Common myeloid progenitor, CD34-positive (primary cell): Measurements from ENCODE around the gene FSIP1.

Experiments used
- CTCF ChIA-PET: fragments of 350-600 bp; sonication (Branson Sonifier 250); formaldehyde crosslinking; loops from one replicate; lab custom pipeline; 2021; ENCODE audit warnings: antibody characterized with exemption; lab: Charles Lee
- POLR2A ChIA-PET: fragments of 350-600 bp; sonication (Branson Sonifier 250); formaldehyde crosslinking; loops from one replicate; lab custom pipeline; 2021; ENCODE audit warnings: antibody characterized with exemption; lab: Charles Lee
- DNase-seq, 3 donors: peaks; one replicate each; pipeline versions ENCODE4 v3.0.0 to v3.0.0-alpha.2; 2013
- H3K27ac ChIP-seq, 2 experiments: 1 replicate in 1 of 2; 2 replicates in 1 of 2; pipeline ENCODE4 v1.7.0; 2013; ENCODE audit warnings: inconsistent platforms in 2 of 2, low read length in 2 of 2, mild to moderate bottlenecking in 2 of 2, low read depth in 1 of 2, moderate library complexity in 1 of 2; ENCODE audit not compliant: severe bottlenecking in 2 of 2, insufficient read depth in 1 of 2, poor library complexity in 1 of 2
- H3K27me3 ChIP-seq, 5 experiments: replicated peaks in 2 of 5; 1 replicate in 3 of 5; 2 replicates in 2 of 5; pipeline versions ENCODE4 v1.6.1 to v1.7.0; 2013; ENCODE audit warnings: low read length in 4 of 5, mild to moderate bottlenecking in 2 of 5, moderate library complexity in 2 of 5, inconsistent platforms in 1 of 5; ENCODE audit not compliant: insufficient read depth in 5 of 5, control insufficient read depth in 4 of 5
- H3K36me3 ChIP-seq, 4 experiments: 1 replicate in 2 of 4; 2 replicates in 2 of 4; pipeline versions ENCODE4 v1.6.1 to v1.7.0; 2013; ENCODE audit warnings: low read length in 3 of 4, control low read depth in 1 of 4, mild to moderate bottlenecking in 1 of 4; ENCODE audit not compliant: control insufficient read depth in 4 of 4, insufficient read depth in 4 of 4
- H3K4me1 ChIP-seq, 4 experiments: 1 replicate in 3 of 4; 2 replicates in 1 of 4; pipeline versions ENCODE4 v1.6.1 to v1.7.1; 2013; ENCODE audit warnings: low read length in 3 of 4, mild to moderate bottlenecking in 3 of 4, control low read depth in 1 of 4, inconsistent platforms in 1 of 4, moderate library complexity in 1 of 4; ENCODE audit not compliant: control insufficient read depth in 4 of 4, insufficient read depth in 4 of 4; ENCODE audit errors: control extremely low read depth in 1 of 4
- H3K4me3 ChIP-seq, 7 experiments: 1 replicate in 4 of 7; 2 replicates in 3 of 7; pipeline versions ENCODE4 v1.5.1 to v1.7.0; 2013; ENCODE audit warnings: mild to moderate bottlenecking in 7 of 7, low read length in 6 of 7, moderate library complexity in 6 of 7, inconsistent platforms in 2 of 7, low read depth in 2 of 7, control low read depth in 1 of 7; ENCODE audit not compliant: insufficient read depth in 4 of 7, control insufficient read depth in 1 of 7; ENCODE audit errors: extremely low read depth in 1 of 7
- H3K9me3 ChIP-seq, 5 experiments: 1 replicate in 4 of 5; 2 replicates in 1 of 5; pipeline versions ENCODE4 v1.6.1 to v1.7.1; 2013; ENCODE audit warnings: low read length in 4 of 5, mild to moderate bottlenecking in 2 of 5, inconsistent platforms in 1 of 5, low read depth in 1 of 5, moderate library complexity in 1 of 5; ENCODE audit not compliant: control insufficient read depth in 4 of 5, insufficient read depth in 2 of 5; ENCODE audit errors: control extremely low read depth in 1 of 5
- WGBS: methylation state at CpG from one replicate; pipeline ENCODE4 v1.1.5; 2013; ENCODE audit not compliant: insufficient coverage; 5-methylcytosine and 5-hydroxymethylcytosine counted together

Gene FSIP1

DNA sequence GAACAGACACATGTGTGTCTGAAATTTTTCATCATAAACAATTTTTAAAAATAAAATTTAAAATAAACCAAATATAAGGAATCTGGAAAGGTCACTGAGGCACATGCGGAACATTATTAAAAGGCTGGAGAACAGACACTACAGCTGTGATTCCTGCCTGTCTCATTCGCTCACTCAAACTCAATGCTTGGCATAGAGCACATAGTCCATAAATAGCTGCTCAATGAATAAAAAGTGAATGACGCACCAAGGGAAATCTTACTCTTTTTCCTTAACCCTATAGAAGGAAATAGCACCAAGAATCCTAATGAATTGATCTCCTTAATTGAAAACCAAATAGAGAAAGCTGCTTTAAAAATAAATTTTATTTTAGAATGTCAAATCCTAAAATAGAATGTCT, 98.4 kb downstream of the FSIP1 start:
- H3K4me3 ChIP-seq: no peak overlapping the region
- H3K36me3 ChIP-seq: no peaks in the 10 kb centered on the region
- WGBS: no CpG with 5 or more reads among the region's 3 CpGs
- H3K27me3 ChIP-seq: peaks cover 0 to 1% (median 0%) of the 10 kb centered on the region in 5 experiments
- H3K4me1 ChIP-seq: no peaks in the 10 kb centered on the region
- H3K27ac ChIP-seq: no peak overlapping the region
- H3K9me3 ChIP-seq: no peaks in the 10 kb centered on the region
- ChIA-PET POLR2A (no interaction called here), CTCF (interaction anchor here (0.9 to 5.3 kb wide), 3 partner anchors 19 to 104 kb away, joined by 3 to 61 read pairs (median 3); no protein-coding TSS in a partner anchor)
- DNase-seq: no peak

- WGBS: 100% methylated on average over 1 of the region's 2 CpGs
- no peak overlapping the region for H3K4me3 ChIP-seq
- no peaks in the 10 kb centered on the region for H3K4me1 ChIP-seq
- ChIA-PET POLR2A (no interaction called here), CTCF (interaction anchor here (1.3 kb wide), 1 partner anchor 74 kb away, joined by 6 read pairs; no protein-coding TSS in a partner anchor)
- H3K36me3 ChIP-seq: no peaks in the 10 kb centered on the region
- H3K27ac ChIP-seq: no peak overlapping the region
- no peaks in the 10 kb centered on the region for H3K27me3 ChIP-seq
- no peak for DNase-seq
- H3K9me3 ChIP-seq: no peaks in the 10 kb centered on the region
Observed at GRCh38 chr15:39682366-39682765, 100.3 kb downstream of the FSIP1 start.

- no peaks in the 10 kb centered on the region for H3K27me3 ChIP-seq
- WGBS: no CpG with 5 or more reads among the region's 2 CpGs
- H3K9me3 ChIP-seq: no peaks in the 10 kb centered on the region
- H3K4me3 ChIP-seq: no peak overlapping the region
- ChIA-PET POLR2A (no interaction called here), CTCF (interaction anchor here (2.6 kb wide), 1 partner anchor 76 kb away, joined by 19 read pairs; no protein-coding TSS in a partner anchor)
- no peaks in the 10 kb centered on the region for H3K36me3 ChIP-seq
- no peak for DNase-seq
- H3K4me1 ChIP-seq: no peaks in the 10 kb centered on the region
- H3K27ac ChIP-seq: no peak overlapping the region
Observed at GRCh38 chr15:39680868-39681267, 101.8 kb downstream of the FSIP1 start.

- no peaks in the 10 kb centered on the region for H3K27me3 ChIP-seq
- no peak overlapping the region for H3K4me3 ChIP-seq
- ChIA-PET CTCF (interaction anchor here (1.2 kb wide), 1 partner anchor 84 kb away, joined by 3 read pairs; no protein-coding TSS in a partner anchor), POLR2A (no interaction called here)
- H3K4me1 ChIP-seq: no peaks in the 10 kb centered on the region
- no peak for DNase-seq
- 90% methylated on average over 2 of the region's 3 CpGs for WGBS
- no peak overlapping the region for H3K27ac ChIP-seq
- no peaks in the 10 kb centered on the region for H3K36me3 ChIP-seq
- H3K9me3 ChIP-seq: no peaks in the 10 kb centered on the region
Observed at GRCh38 chr15:39672666-39673065, 110.0 kb downstream of the FSIP1 start.

DNA sequence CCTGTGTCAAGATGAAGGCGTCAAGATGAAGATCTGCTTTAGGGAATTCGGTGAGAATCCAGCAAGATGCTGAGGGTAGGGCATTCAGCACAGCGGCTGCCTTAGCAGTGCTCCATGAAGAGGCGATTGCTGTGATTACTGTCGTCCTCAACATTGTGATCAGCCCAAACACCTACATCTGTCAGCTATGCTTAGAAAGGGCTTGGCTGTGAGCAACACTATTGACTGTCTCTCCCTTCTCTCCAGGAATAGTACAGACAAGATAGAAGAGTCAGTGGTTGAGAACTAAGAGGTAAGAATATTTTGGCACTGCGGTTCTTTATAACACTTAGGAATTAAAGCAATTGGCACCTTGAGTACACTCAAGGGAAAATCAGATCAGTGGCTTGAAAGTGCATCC, 110.5 kb downstream of the FSIP1 start:
- Histone ChIP-seq H3K27me3 (no peaks in the 10 kb centered on the region), H3K4me1 (no peaks in the 10 kb centered on the region), H3K9me3 (no peaks in the 10 kb centered on the region), H3K36me3 (no peaks in the 10 kb centered on the region), H3K27ac (no peak overlapping the region), H3K4me3 (no peak overlapping the region)
- DNase-seq: no peak
- POLR2A ChIA-PET: no interaction called here
- 97% methylated on average over 5 of the region's 6 CpGs for WGBS
- CTCF ChIA-PET: interaction anchor here (1.2 kb wide), 1 partner anchor 85 kb away, joined by 3 read pairs; no protein-coding TSS in a partner anchor

DNA sequence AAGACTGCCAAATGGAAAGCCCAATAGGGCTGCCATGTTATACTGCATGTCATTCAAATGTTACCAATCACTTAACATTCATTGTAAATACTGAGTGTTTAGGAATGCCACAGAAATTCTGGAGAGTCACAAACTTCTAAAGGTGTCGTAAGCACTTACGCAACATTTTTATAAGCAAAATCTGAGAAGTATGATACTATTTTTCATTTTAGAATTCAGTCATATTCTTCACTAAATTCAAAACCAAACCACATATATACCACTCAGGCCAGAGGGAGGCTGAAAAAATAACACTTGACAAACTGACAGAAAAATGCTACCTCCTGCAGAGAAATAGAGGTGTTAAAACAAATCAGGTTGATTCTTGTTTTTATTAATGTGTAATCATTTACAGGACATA, 112.0 kb downstream of the FSIP1 start:
- H3K27ac ChIP-seq: no peak overlapping the region
- ChIA-PET POLR2A (no interaction called here), CTCF (interaction anchor here (1.7 kb wide), 1 partner anchor 19 kb away, joined by 4 read pairs; no protein-coding TSS in a partner anchor)
- no peaks in the 10 kb centered on the region for H3K27me3 ChIP-seq
- no peak overlapping the region for H3K4me3 ChIP-seq
- no CpG with 5 or more reads among the region's 2 CpGs for WGBS
- H3K36me3 ChIP-seq: no peaks in the 10 kb centered on the region
- H3K4me1 ChIP-seq: no peaks in the 10 kb centered on the region
- no peaks in the 10 kb centered on the region for H3K9me3 ChIP-seq
- no peak for DNase-seq

- no peaks in the 10 kb centered on the region for H3K27me3 ChIP-seq
- H3K27ac ChIP-seq: no peak overlapping the region
- POLR2A ChIA-PET: no interaction called here
- no peaks in the 10 kb centered on the region for H3K9me3 ChIP-seq
- H3K4me1 ChIP-seq: no peaks in the 10 kb centered on the region
- DNase-seq: no peak
- H3K4me3 ChIP-seq: no peak overlapping the region
- H3K36me3 ChIP-seq: no peaks in the 10 kb centered on the region
- CTCF ChIA-PET: interaction anchor here (1.0 to 1.7 kb wide), 2 partner anchors 16 to 18 kb away, joined by 3 to 4 read pairs; no protein-coding TSS in a partner anchor
- WGBS: no CpG with 5 or more reads among the region's 2 CpGs
Observed at GRCh38 chr15:39669661-39670060, 113.0 kb downstream of the FSIP1 start.
